CD4-positive, alpha-beta T cell treated with Interleukin-4 for 1 hour (primary cell): ENCODE results near the gene TCP11X2.
A peak's percentile ranks its signal among the peaks of the same experiment; 100 is the strongest.
"Not testable (repeated sequence)": the region's sequence is repeated elsewhere in the genome, so short reads cannot be mapped to it uniquely, and the experiment has no call there.

Experiments
- DNase-seq, 2 donors: peaks; one replicate each; pipeline ENCODE4 v3.0.0-alpha.2; 2020 to 2022

TCP11X2 gene

GRCh38 chrX:102471762-102472220 is at the start of gene TCP11X2:
Gene TCP11X2 (minus strand): TSS chrX:102471812.
- not testable (repeated sequence) for DNase-seq

- DNase-seq, result no peak
Measured at GRCh38 chrX:102517326-102517725, 45.7 kb upstream of the TCP11X2 start.

GRCh38 chrX:102515975-102516941 is 44.6 kb upstream of the TCP11X2 start, which contains the start of gene TMSB15A:
Gene TMSB15A (minus strand): TSS chrX:102516739.
- DNase-seq, result peak; percentile 33 to 38

- DNase-seq, result no peak
Measured at GRCh38 chrX:102514536-102514935, 42.9 kb upstream of the TCP11X2 start.

GRCh38 chrX:102498732-102499131 is 27.1 kb upstream of the TCP11X2 start:
- no peak for DNase-seq

GRCh38 chrX:102491766-102492165 is 20.2 kb upstream of the TCP11X2 start:
- DNase-seq, result no peak

GRCh38 chrX:102478765-102479164 is 7.2 kb upstream of the TCP11X2 start:
- not testable (repeated sequence) for DNase-seq

GRCh38 chrX:102470215-102470614 is 1.4 kb downstream of the TCP11X2 start:
- DNase-seq, result not testable (repeated sequence)

- not testable (repeated sequence) for DNase-seq
Measured at GRCh38 chrX:102458615-102459014, 13.0 kb downstream of the TCP11X2 start.

- not testable (repeated sequence) for DNase-seq
Measured at GRCh38 chrX:102439908-102440307, 31.7 kb downstream of the TCP11X2 start, which contains the start of gene NXF2B. Gene NXF2B (minus strand): TSS chrX:102440008. CDS start chrX:102380036, 59,972 bp downstream.

- not testable (repeated sequence) for DNase-seq
Measured at GRCh38 chrX:102414493-102414892, 57.1 kb downstream of the TCP11X2 start.
